Measurements from ENCODE around the gene MECR.

Gene MECR

GRCh38 chr1:29239142-29239541, 8.4 kb upstream of the MECR start:
- TF ChIP-seq EZH2phosphoT487 (IDR thresholded peaks at IDR 0.05; ENCODE audit: borderline replicate concordance, low read length) (no peak), CTCF (IDR thresholded peaks at IDR 0.05; ENCODE audit: low read depth, low read length, poor library complexity, severe bottlenecking) (no peak)
- Histone ChIP-seq H3K4me1 (ENCODE audit: control insufficient read depth, low read length) (peaks cover 24% of the 10 kb centered on the region), H3K36me3 (ENCODE audit: control insufficient read depth, low read length) (no peaks in the 10 kb centered on the region), H3K4me3 (ENCODE audit: low read length) (no peak overlapping the region), H3K9me2 (replicated peaks; ENCODE audit: control insufficient read depth, low read length) (no peaks in the 10 kb centered on the region), H3K79me2 (ENCODE audit: control insufficient read depth, low read length) (no peaks in the 10 kb centered on the region), H3K27me3 (ENCODE audit: control insufficient read depth, low read length) (peaks cover 40% of the 10 kb centered on the region), H3K4me2 (ENCODE audit: low read length) (no peak overlapping the region), H4K20me1 (ENCODE audit: control insufficient read depth, insufficient read depth, low read depth, low read length) (peaks cover 3% of the 10 kb centered on the region; the same call in 1 of the 2 replicates), H3K27ac (ENCODE audit: low read depth, low read length) (no peak overlapping the region), H3F3A (ENCODE audit: control insufficient read depth, insufficient read depth) (no peaks in the 10 kb centered on the region), H3K9me3 (ENCODE audit: control insufficient read depth, insufficient read depth, low read length) (no peaks in the 10 kb centered on the region)

GRCh38 chr1:29238620-29239002, 7.9 kb upstream of the MECR start:
- H3K36me3 ChIP-seq (ENCODE audit: control insufficient read depth, low read length), result no peaks in the 10 kb centered on the region
- H3K4me1 ChIP-seq (ENCODE audit: control insufficient read depth, low read length), result peaks cover 24% of the 10 kb centered on the region
- no peak overlapping the region for H3K4me3 ChIP-seq (ENCODE audit: low read length)
- H3K9me3 ChIP-seq (ENCODE audit: control insufficient read depth, insufficient read depth, low read length), result no peaks in the 10 kb centered on the region
- peaks cover 40% of the 10 kb centered on the region for H3K27me3 ChIP-seq (ENCODE audit: control insufficient read depth, low read length)
- H4K20me1 ChIP-seq (ENCODE audit: control insufficient read depth, insufficient read depth, low read depth, low read length), result peaks cover 3% of the 10 kb centered on the region; the same call in 1 of the 2 replicates
- H3F3A ChIP-seq (ENCODE audit: control insufficient read depth, insufficient read depth), result no peaks in the 10 kb centered on the region
- no peak for TF ChIP-seq CTCF (IDR thresholded peaks at IDR 0.05; ENCODE audit: low read depth, low read length, poor library complexity, severe bottlenecking)
- TF ChIP-seq EZH2phosphoT487 (IDR thresholded peaks at IDR 0.05; ENCODE audit: borderline replicate concordance, low read length), result no peak
- no peaks in the 10 kb centered on the region for H3K9me2 ChIP-seq (replicated peaks; ENCODE audit: control insufficient read depth, low read length)
- H3K4me2 ChIP-seq (ENCODE audit: low read length), result no peak overlapping the region
- no peak overlapping the region for H3K27ac ChIP-seq (ENCODE audit: low read depth, low read length)
- no peaks in the 10 kb centered on the region for H3K79me2 ChIP-seq (ENCODE audit: control insufficient read depth, low read length)

GRCh38 chr1:29237852-29238619, 7.3 kb upstream of the MECR start:
- Histone ChIP-seq H3K4me1 (ENCODE audit: control insufficient read depth, low read length) (peaks cover 24% of the 10 kb centered on the region), H3K36me3 (ENCODE audit: control insufficient read depth, low read length) (no peaks in the 10 kb centered on the region), H3K4me3 (ENCODE audit: low read length) (no peak overlapping the region), H3K9me2 (replicated peaks; ENCODE audit: control insufficient read depth, low read length) (no peaks in the 10 kb centered on the region), H3K79me2 (ENCODE audit: control insufficient read depth, low read length) (no peaks in the 10 kb centered on the region), H3K27ac (ENCODE audit: low read depth, low read length) (no peak overlapping the region), H3F3A (ENCODE audit: control insufficient read depth, insufficient read depth) (no peaks in the 10 kb centered on the region), H4K20me1 (ENCODE audit: control insufficient read depth, insufficient read depth, low read depth, low read length) (peaks cover 3% of the 10 kb centered on the region; the same call in 1 of the 2 replicates), H3K27me3 (ENCODE audit: control insufficient read depth, low read length) (peaks cover 40% of the 10 kb centered on the region), H3K9me3 (ENCODE audit: control insufficient read depth, insufficient read depth, low read length) (no peaks in the 10 kb centered on the region), H3K4me2 (ENCODE audit: low read length) (no peak overlapping the region)
- TF ChIP-seq CTCF (IDR thresholded peaks at IDR 0.05; ENCODE audit: low read depth, low read length, poor library complexity, severe bottlenecking) (no peak), EZH2phosphoT487 (IDR thresholded peaks at IDR 0.05; ENCODE audit: borderline replicate concordance, low read length) (peak; percentile 81; the same call in 1 of the 2 replicates)
